Endothelial cell (in vitro differentiated cells): Measurements from ENCODE around the gene SND1. TPM values are rescaled to one million over a fixed set of nuclear protein-coding genes. Genes with fewer than 3 reads are reported as not detected.

ENCODE experiments used
- DNase-seq: peaks from one replicate; pipeline ENCODE4 v3.0.0; 2021; ENCODE audit warnings: low spot score
- H3K27ac Mint-ChIP-seq: one replicate; pipeline ENCODE4 v1.8.0; 2021; ENCODE audit warnings: mixed read lengths, inconsistent platforms; ENCODE audit not compliant: unreplicated experiment
- H3K27me3 Mint-ChIP-seq: one replicate; pipeline ENCODE4 v1.8.0; 2021; ENCODE audit warnings: mild to moderate bottlenecking, moderate library complexity, mixed read lengths, inconsistent platforms; ENCODE audit not compliant: unreplicated experiment
- H3K36me3 Mint-ChIP-seq: one replicate; pipeline ENCODE4 v1.8.0; 2021; ENCODE audit warnings: mild to moderate bottlenecking, low read depth, mixed read lengths, inconsistent platforms; ENCODE audit not compliant: unreplicated experiment
- H3K4me1 Mint-ChIP-seq: one replicate; pipeline ENCODE4 v1.8.0; 2021; ENCODE audit warnings: mild to moderate bottlenecking, mixed read lengths, inconsistent platforms; ENCODE audit not compliant: unreplicated experiment
- H3K4me3 Mint-ChIP-seq: one replicate; pipeline ENCODE4 v1.8.0; 2021; ENCODE audit warnings: mild to moderate bottlenecking, mixed read lengths, inconsistent platforms; ENCODE audit not compliant: unreplicated experiment
- H3K9me3 Mint-ChIP-seq: one replicate; pipeline ENCODE4 v1.8.0; 2021; ENCODE audit warnings: mixed read lengths, inconsistent platforms; ENCODE audit not compliant: unreplicated experiment
- total RNA-seq: library from RNA; stranded (reverse); fragmentation: NEBNext Ultra II Directional; extraction: Animal tissue kit (Norgen Biotek cat#: 25700); gene quantifications from one replicate; pipeline ENCODE4 v1.2.1, GENCODE V29; 2021; ENCODE audit not compliant: unreplicated experiment
- TF ChIP-seq, protein P1 (sequence below): fragments of 200-600 bp; sonication (generic); IDR thresholded peaks from one replicate; pipeline ENCODE4 v1.5.0; 2021; ENCODE audit warnings: antibody characterized with exemption; ENCODE audit not compliant: unreplicated experiment

The SND1 gene
- total RNA-seq, 1 donor from 2014 or later = 375 TPM

DNA sequence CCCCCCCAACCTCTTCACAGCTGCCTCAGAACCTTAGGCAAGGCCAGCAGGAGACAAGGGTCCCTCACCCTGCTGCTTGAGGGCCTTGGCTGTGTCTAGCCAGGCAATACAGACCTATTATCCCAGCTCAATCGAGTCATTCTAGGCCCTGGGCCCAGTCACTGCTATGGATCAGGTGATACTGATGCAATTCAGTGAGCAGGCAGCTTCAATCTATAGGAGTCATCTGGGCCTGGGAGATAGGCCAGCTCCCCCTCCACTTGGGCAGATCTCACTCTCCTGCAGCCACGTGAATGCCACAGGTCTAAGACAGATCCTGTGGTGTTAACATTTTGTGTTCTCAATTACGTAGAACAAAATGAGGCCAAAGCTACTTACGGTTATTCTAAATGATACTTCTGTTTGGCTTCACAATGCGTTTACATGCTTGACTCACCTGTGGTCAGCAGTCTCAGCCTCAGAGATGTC, 447.2 kb downstream of the SND1 start:
- Mint-ChIP-seq H3K36me3 (peaks cover 24% of the 10 kb centered on the region), H3K4me1 (peaks cover 19% of the 10 kb centered on the region), H3K4me3 (no peak overlapping the region), H3K27ac (no peak overlapping the region), H3K9me3 (no peaks in the 10 kb centered on the region), H3K27me3 (peaks cover 30% of the 10 kb centered on the region)
- TF ChIP-seq, protein P1, sequence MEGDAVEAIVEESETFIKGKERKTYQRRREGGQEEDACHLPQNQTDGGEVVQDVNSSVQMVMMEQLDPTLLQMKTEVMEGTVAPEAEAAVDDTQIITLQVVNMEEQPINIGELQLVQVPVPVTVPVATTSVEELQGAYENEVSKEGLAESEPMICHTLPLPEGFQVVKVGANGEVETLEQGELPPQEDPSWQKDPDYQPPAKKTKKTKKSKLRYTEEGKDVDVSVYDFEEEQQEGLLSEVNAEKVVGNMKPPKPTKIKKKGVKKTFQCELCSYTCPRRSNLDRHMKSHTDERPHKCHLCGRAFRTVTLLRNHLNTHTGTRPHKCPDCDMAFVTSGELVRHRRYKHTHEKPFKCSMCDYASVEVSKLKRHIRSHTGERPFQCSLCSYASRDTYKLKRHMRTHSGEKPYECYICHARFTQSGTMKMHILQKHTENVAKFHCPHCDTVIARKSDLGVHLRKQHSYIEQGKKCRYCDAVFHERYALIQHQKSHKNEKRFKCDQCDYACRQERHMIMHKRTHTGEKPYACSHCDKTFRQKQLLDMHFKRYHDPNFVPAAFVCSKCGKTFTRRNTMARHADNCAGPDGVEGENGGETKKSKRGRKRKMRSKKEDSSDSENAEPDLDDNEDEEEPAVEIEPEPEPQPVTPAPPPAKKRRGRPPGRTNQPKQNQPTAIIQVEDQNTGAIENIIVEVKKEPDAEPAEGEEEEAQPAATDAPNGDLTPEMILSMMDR = no peak
- DNase-seq = no peak

DNA sequence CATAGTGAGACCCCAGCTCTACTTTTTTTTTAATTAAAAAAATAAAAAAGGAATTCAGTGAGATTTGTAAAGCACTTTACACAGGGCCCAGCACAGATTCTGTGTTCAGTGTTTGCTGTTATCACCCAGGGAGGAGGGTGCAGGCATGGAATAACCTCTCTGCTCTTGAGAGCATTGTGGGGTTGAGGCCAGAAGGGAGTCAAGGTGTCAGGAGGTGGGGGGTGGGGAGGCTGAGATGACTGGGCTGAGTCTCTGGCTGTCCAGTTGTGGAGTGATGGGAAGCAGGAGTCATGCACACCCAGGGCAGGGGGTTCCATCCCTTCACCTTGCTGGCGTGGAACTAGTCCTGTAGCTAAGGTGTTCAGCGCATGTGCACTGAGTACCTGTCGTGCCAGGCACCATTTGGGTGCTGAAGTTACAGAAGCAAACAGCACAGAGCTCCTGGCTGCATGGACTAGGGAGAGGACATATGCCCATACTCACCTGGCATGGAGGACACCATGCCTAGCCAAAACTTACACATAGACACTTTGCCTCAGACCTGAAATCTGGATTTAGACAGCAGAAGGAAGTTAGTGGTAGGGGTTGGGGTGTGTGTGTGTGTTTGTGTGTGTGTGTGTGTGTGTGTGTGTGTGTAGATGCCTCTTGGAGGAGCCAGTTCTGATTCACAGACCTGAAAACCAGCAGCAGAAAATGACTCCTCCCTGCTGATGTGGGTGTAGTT, 448.4 kb downstream of the SND1 start:
- Mint-ChIP-seq H3K9me3 (no peaks in the 10 kb centered on the region), H3K27me3 (peaks cover 38% of the 10 kb centered on the region), H3K27ac (peak overlapping the region; percentile 50), H3K4me1 (peaks cover 22% of the 10 kb centered on the region), H3K36me3 (peaks cover 23% of the 10 kb centered on the region), H3K4me3 (no peak overlapping the region)
- DNase-seq = no peak
- TF ChIP-seq, protein P1 = no peak

DNA sequence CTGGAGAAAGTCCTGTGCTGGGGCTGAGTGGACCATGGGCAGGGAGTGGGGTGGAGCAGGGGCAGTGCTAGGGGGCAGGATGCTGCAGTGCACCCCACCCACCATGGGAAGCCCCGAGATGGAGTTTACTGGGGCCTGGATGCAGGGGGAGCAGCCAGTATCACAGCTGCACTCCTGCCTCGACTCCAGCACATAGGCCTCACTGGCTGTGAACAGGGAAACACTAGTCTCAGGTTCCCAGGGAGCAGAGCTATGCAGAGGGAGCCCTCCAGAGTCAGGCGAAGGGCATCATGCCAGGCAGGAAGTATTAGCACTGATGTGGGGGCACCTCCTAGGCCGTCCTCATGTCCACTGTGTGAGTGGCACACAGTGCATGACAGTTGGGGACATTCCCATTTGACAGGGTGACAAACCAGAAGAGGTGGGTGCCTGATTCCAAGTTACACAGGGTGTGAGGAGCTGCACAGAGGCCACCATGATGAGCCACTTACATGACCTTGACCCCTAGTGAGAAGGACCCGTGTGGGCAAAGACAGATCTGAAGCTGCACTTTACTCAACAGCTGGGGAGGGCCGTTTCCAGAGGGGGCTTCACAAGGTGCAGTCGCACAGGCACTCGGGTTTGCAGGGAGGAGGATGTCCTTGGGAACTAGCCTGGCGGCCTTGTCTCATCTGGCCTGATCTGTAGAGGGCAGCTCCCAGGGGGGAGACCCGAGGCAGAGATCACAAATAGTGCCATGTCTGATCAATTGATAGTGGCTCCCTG, 449.1 kb downstream of the SND1 start:
- TF ChIP-seq, protein P1 = no peak
- peak overlapping the region; percentile 67 for H3K4me3 Mint-ChIP-seq
- H3K4me1 Mint-ChIP-seq = peaks cover 22% of the 10 kb centered on the region
- H3K9me3 Mint-ChIP-seq = no peaks in the 10 kb centered on the region
- H3K27ac Mint-ChIP-seq = peak overlapping the region; percentile 50
- H3K27me3 Mint-ChIP-seq = peaks cover 37% of the 10 kb centered on the region
- peaks cover 16% of the 10 kb centered on the region for H3K36me3 Mint-ChIP-seq
- no peak for DNase-seq

DNA sequence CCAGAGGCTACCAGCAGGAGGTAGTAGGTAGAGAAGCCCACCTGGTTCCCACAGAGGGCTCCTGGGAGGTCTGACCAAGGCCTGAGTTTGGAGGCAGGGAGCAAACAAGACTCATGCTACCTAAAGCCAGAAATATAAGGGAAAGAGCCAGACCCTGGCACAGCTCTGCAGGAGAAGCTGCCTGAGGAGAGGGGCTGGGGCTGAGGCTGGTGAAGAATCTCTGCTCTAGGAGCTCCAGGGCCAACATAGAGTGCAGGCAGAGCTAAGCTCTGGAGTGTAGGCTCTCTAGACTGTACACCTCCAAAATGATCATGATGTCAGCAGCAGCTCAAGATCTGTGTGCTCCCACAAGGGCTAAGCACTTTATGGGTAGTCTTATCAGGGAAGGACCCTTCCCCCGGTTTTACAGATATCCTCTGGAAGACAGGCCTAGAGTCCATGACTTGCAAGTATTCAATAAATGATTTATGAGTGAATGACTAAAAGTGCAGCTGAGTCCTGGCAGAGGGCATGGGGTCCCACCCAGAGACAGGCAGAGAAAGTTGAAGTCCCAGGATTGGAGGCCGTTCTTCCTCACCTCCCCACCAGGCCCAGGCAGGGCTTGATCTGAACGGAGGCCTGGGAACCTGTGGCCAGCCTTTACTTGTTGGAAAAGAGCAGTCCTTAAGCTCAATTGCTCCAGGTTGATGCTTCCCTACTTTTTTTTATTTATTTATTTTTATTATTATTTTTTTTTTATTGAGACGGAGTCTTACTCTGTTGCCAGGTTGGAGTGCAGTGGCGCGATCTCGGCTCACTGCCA, 450.7 kb downstream of the SND1 start:
- TF ChIP-seq, protein P1 = no peak
- Mint-ChIP-seq H3K27me3 (peaks cover 44% of the 10 kb centered on the region), H3K4me3 (no peak overlapping the region), H3K27ac (no peak overlapping the region), H3K36me3 (peaks cover 12% of the 10 kb centered on the region), H3K9me3 (no peaks in the 10 kb centered on the region), H3K4me1 (peaks cover 22% of the 10 kb centered on the region)
- DNase-seq = no peak
